Skin of body (tissue), 2 donors: ENCODE results near the gene MEI4. TPM values are rescaled to one million over a fixed set of nuclear protein-coding genes. Genes with fewer than 3 reads are reported as not detected.

Experiments used
- DNase-seq: peaks from one replicate; lab custom pipeline; 2025; lab: John Stamatoyannopoulos, UW
- total RNA-seq: library from RNA; depleted of rRNA; stranded (reverse); fragments of >200 nt; gene quantifications from one replicate; pipeline ENCODE4 v1.2.3, GENCODE V29; 2014

MEI4 gene
- total RNA-seq, 1 donor from 2014 or later = 0.10 TPM

DNA sequence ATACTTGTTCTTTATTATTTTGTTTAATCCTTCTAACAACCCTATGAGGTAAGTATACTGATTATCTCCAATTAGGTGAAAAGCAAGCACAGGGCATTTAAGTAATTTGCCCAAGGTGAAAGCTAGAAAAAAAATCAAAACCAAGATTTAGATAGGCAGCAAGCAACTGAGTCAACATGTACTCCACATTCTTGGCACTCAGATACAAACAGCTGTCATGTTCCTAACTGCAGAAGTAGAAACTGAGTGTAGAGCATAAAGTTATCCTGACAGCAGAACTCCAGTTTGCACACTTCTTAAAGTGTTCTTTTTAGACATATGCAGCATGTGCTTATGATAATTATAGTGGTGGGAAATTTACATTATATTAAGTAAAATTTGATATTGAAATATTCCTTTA, 278.1 kb downstream of the MEI4 start:
- no peak for DNase-seq

DNA sequence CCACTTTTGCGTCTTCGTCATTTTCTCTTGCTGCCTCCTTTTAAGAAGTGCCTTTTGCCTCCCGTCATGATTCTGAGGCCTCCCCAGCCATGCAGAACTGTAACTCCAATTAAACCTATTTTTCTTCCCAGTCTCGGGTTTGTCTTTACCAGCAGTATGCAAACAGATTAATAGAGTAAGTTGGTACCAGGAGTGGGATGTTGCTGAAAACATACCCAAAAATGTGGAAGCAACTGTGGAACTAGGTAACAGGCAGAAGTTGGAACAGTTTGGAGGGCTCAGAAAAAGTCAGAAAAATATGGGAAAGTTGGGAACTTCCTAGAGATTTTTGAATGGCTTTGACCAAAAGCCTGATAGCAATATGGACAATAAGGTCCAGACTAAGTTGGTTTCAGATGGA, 309.2 kb downstream of the MEI4 start:
- DNase-seq = no peak

DNA sequence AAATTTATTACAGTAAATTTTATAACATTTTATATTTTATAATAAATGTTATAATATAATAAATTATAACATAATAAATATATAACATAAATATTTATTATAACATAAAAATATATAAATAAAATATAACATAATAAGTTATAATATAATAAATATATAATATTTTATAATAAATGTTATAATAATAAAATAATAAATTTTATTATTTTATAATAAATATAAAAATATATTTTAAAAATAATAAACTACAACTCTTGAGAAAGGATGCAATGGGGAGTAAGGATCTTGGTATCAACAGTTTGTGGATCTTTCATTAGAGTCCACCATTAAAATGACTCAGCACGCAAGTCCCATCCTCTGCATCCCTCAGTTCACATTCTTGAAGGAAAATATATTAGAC, 312.6 kb downstream of the MEI4 start:
- DNase-seq = no peak

DNA sequence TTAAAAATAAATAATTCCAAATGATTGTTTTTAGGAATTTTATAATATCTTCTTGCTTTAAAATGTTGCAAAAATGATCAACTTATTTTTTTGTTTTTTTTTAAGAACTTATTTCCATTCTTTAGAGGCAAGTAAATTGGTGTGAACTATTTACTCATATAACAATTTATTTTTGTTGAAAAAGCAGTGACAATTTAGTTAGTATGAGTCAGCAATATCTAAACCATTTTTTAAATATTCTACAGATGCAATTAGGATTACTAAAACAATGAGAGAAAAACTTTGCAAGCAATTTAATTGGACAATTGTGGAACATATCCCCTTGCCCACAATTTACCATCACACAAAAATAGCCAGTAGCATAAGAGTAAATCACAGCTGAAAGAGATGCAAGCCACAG, 319.5 kb downstream of the MEI4 start:
- no peak for DNase-seq

Other genes with a start within 250 kb of the MEI4 start
- gene HTR1B, start 189.5 kb upstream of the MEI4 start, total RNA-seq = 0.10 TPM